ENCODE data around the gene MS4A6A.
"Not testable (repeated sequence)": the region's sequence is repeated elsewhere in the genome, so short reads cannot be mapped to it uniquely, and the experiment has no call there.

The MS4A6A gene

DNA sequence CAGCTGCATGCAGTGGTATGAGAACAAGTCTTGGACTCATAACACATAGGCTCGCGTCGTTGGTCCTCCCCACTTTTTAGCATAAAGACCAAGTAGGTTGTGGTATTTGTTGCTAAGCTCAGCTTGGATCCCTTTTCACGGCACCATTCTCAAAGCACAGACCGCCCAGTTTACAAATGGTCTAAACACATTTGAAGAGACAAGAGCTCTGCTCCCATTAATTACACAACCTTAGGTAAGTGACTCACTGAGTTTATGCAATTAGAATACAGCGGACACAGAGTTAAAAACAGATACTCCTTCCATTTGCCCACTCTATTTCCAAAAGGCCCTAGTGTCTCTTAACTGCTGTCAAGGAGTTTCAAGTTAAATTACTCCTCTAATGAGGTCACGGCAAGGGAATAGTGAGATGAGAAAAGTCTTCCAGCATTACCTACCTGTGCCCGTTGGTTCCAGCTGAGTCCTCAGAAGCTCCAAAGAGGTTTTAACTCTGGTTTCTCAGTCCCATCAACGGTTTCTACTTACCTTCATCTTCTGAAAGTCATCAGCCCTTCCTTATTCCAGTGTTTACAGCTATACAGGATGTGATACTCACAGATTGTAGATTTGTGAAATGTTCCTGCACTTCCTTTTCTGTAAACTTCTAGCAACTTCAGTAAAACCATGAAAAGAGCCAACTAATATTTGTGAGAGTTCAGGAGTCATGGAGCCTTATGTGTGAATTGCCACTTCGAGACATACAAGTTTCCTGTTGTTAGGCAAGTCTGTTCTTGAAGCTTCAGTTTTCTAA, at the start of gene MS4A6A:
MS4A6A (minus strand) TSS at position 543 of the 790 bp plus-strand sequence. CDS start 1,356 bp downstream, outside the sequence.
- DNase-seq (ENCODE audit: low read depth), result no peak

DNA sequence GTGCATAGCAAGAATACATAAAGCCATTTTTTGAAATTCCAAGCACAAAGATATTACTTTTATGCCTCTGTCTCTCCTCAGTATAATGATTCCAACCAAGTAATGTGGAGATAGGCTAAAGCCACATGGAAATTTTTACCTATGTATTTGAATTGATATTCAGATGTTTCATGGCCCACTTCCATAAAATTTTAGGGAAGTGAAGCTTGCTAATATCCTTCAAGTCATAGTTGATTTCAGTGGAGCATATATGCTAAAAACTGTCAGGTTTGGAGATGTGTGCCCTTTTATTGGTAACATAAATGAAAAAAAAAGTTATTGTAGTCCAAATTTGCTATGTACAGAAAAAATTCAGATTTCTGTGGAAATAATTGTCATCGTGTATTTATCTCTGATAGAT, 47.8 kb upstream of the MS4A6A start:
- no peak for DNase-seq (ENCODE audit: low read depth)

- no peak for DNase-seq (ENCODE audit: low read depth)
Measured at GRCh38 chr11:60222141-60222540, 39.3 kb upstream of the MS4A6A start.

GRCh38 chr11:60221692-60222091, 38.8 kb upstream of the MS4A6A start:
- DNase-seq (ENCODE audit: low read depth), result no peak

DNA sequence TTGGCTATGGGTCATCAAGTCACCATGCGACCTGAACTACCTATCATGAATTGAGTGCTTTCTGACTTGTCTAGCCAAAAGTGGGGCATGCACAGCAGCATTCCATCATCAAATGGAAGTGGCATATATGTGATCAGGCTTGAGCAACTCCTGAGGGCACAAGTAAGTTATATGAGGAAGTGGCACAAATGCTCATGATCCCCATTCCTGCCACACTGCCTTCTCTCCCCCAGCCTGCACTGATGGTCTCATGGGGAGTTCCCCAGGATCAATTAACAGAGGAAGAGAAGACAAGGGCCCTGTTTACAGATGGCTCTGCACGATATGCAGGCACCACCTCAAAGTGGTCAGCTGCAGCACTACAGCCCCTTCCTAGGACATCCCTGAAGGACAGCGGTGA, 38.3 kb upstream of the MS4A6A start:
- no peak for DNase-seq (ENCODE audit: low read depth)

DNA sequence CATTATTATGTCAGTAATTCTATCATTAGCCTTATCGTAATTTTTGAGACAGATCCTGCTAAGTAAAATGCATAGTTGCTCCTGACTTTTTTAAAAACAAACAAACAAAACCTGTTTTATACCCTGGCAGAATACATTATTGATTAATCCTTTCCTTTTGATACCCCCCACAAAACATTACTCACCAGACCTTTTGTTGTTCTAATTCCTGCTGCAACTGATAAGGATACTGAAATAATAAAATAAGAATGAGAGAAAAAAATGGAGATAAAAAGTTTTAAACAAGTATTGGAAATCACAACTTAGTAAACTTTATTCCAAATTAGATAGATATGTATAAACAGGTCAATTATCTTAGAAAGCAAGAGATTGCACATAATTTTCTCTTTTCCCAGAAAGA, 31.5 kb upstream of the MS4A6A start:
- DNase-seq (ENCODE audit: low read depth), result no peak

GRCh38 chr11:60211206-60211605, 28.3 kb upstream of the MS4A6A start:
- DNase-seq (ENCODE audit: low read depth), result no peak

GRCh38 chr11:60209977-60210376, 27.1 kb upstream of the MS4A6A start:
- no peak for DNase-seq (ENCODE audit: low read depth)

- DNase-seq (ENCODE audit: low read depth), result no peak
Measured at GRCh38 chr11:60208951-60209350, 26.1 kb upstream of the MS4A6A start.

DNA sequence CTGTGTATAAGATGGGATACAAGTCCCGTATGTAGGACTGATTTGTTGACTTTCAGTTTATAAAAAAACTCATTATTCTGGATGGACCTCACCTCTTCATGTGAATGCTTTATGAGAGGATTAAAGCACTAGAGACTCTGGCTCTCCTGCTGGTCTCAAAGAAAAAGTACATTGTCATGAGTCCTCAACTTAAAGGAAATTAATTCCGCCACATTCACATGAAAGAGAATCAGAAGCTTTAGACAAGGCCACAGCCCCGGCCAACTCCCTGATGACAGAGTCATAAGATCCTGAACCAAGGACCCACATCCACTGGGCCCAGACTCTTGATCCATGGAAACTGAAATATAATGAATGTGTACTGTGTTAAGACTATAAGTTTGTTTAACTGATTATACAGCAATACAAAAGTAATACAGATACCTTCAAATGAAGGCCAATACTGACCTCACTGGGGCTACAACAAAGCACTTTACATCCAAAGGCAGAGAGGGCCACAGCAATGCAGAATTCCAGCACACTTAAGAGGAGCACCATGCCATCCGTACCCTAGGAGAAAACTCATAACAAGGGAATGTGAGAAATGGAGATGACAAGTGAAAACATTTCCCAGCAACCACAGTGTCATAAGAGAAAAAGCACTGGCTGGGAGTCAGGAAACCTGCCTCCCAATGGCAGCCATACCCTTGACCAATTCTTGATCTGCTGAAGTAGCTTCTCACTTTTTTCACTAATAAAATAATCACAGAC, 25.4 kb upstream of the MS4A6A start:
- DNase-seq (ENCODE audit: low read depth), result no peak

GRCh38 chr11:60206616-60207015, 23.7 kb upstream of the MS4A6A start:
- DNase-seq (ENCODE audit: low read depth), result no peak

DNA sequence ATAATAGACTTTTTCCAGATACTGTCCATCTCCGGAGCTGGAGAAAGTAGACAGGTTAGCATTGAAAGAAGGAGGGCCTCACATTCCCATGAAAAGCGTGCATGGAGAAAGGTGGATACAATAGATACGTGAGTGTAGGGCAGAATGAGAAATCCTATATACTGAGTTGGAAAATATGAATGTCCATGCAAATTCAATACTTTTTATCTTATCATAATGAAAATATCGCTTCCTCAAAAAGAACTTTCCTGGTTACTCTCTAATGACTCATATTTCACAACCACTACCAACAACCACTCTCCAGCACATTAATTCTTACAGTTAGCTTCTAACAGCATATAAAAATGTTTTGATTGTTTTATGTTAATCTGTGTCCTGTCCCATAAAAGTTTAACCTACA, 22.0 kb upstream of the MS4A6A start:
- no peak for DNase-seq (ENCODE audit: low read depth)

GRCh38 chr11:60201334-60201733, 18.5 kb upstream of the MS4A6A start:
- not testable (repeated sequence) for DNase-seq (ENCODE audit: low read depth)

GRCh38 chr11:60197442-60197841, 14.6 kb upstream of the MS4A6A start:
- no peak for DNase-seq (ENCODE audit: low read depth)

DNA sequence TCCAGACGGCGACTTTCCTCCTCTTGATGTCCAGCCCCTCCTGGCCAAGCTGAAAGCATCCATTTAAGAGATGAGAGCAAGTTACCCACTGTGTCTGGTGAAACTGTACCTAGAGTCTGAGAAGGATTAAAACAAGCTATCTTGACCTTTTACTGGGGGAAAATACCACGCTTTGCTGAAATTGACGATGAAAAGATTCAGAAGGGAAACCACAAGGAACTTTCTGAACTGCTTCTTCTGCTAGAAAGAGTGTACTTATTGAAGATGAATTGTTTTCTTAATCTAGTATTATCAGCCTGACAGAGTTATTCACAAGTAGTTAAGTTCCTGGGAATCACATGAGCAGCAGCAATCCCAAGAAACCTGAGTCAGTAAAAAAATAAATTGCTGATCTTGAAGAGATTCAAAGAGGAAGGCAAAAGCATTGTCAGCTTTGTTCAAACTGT, 13.1 kb upstream of the MS4A6A start:
- DNase-seq (ENCODE audit: low read depth), result no peak

DNA sequence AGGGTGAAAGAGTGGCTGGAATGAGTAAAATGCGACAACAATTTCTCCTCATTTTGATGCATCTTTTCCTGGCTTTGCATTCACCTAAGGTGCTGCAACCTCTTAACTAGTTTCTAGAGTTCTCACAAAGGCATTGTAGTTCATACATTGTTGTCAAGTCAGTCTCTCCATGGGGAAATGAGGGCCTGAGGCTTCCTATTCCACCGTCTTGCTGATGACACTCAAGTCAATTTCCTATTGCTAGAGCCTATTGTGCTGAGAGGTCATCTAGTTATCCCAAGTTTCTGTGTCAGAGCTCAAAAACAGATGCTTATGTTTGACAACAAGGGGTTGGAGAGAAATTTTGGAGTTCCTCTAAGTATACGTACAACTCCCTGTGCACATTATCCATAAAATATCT, 11.6 kb upstream of the MS4A6A start:
- DNase-seq (ENCODE audit: low read depth), result no peak

DNA sequence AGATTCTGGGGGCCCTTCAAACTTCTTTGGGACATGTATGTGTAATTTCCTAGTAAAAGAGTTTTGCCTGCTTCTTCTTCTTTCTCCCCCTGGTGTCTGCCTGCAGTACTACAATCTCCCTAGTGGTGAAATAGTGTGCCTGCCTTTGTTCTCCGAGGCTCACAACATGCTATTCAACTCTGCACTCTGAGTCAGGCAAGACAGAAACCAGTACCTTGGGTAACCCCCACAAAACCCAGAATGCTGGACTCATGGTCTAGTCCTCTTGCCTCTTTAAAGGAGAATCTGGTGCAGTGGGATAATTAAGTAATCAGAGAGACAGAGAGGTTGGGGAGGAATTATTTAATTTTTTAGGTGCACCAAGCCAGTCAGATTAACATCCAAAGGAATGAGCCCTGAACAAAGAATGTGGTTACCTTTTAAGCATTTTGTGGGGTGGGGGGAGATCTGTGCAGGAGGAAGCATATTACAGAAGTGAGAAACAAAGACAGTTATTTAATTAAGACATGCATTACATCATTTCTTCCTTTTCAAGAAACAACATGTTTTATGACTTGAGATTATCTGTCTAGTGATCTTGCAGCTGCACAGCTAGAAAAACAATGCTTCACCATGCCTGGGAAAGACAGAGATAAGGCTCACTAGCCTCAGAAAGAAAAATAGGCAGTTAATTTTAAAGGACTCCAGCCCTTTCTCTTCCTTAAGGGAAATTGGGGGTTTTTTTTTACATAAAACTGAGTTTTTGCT, 11.0 kb upstream of the MS4A6A start:
- peak; percentile 10 for DNase-seq (ENCODE audit: low read depth)

DNA sequence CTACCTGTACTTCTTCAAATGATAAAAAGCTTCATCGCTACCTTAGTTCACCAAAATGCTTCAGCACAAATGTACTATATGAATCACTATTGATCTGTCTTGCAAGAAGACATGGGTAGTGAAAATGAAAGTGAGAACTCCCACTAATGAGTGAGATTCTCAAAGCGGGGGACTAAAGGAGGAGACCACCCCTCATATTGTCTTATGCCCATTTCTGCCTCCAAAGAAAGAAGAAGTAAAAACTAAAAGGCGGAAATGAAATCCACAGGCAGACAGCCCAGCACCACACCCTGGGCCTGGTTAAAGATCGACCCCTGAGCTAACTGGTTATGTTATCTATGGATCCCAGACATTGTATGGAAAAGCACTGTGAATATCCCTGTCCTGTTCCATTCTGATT, 9.7 kb upstream of the MS4A6A start:
- not testable (repeated sequence) for DNase-seq (ENCODE audit: low read depth)

- DNase-seq (ENCODE audit: low read depth), result not testable (repeated sequence)
Measured at GRCh38 chr11:60188481-60188880, 5.6 kb upstream of the MS4A6A start.

- DNase-seq (ENCODE audit: low read depth), result not testable (repeated sequence)
Measured at GRCh38 chr11:60186128-60186527, 3.2 kb upstream of the MS4A6A start.

GRCh38 chr11:60185512-60185827, 2.6 kb upstream of the MS4A6A start:
- not testable (repeated sequence) for DNase-seq (ENCODE audit: low read depth)

DNA sequence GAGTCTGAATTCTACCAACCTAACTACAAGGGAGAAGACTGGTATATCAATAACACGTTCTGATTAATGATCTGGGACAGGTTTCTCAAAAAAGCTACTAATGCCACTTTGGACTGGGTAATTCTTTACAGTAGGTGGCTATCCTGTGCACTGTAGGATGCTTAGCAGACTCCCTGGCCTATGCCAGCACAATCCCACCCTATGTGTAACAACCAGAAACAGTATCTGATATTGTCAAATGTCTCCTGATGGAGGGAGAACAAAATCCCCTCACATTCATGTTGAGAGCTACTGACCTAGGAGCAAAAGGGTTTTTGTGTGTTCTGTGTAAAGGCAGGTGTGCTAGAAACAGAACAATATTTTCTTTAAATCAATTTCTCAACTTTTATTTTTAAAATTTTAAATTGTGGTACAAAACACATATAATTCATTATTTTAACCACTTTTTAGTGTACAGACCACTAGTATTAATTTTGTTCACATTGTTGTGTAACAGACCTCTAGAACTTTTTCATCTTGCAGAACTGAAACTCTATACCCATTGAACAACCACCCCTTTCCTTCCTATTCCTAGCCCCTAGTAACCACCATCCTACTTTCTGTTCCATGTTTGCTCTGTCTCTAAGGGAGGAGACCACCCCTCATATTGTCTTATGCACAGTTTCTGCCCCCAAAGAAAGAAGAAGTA, 2.1 kb upstream of the MS4A6A start:
- DNase-seq (ENCODE audit: low read depth), result no peak

Measured in GM04503 (cell line).